K562 (cell line): ENCODE results near the gene IRF3. TPM values are rescaled to one million over a fixed set of nuclear protein-coding genes. Genes with fewer than 3 reads are reported as not detected.

Source experiments
- CLOCK ChIP-seq: fragments of 250-450 bp; sonication (Bioruptor Pico); IDR thresholded peaks from 2 replicates; pipeline ENCODE4 v1.4.0; 2020; ENCODE audit warnings: mild to moderate bottlenecking, moderate library complexity, borderline replicate concordance
- CTCF ChIP-seq, 3 experiments: IDR thresholded peaks in 2 of 3; conservative IDR thresholded peaks in 1 of 3; 2 replicates each; pipeline ENCODE4 v1.5.1; 2011 to 2012; ENCODE audit warnings: low read length in 3 of 3, mild to moderate bottlenecking in 3 of 3, control low read depth in 2 of 3, improper control_type of control experiment in 1 of 3, inconsistent platforms in 1 of 3, low read depth in 1 of 3, mixed read lengths in 1 of 3, moderate library complexity in 1 of 3; ENCODE audit not compliant: insufficient read depth in 2 of 3
- CXXC5 ChIP-seq: fragments of 250-450 bp; sonication (Bioruptor Pico); IDR thresholded peaks from 2 replicates; pipeline ENCODE4 v1.8.0; 2022; ENCODE audit warnings: inconsistent platforms, mild to moderate bottlenecking, moderate library complexity
- FOXJ2 ChIP-seq: fragments of 200-800 bp; sonication (Bioruptor generic); IDR thresholded peaks from 2 replicates; pipeline ENCODE4 v1.6.1; 2016; ENCODE audit warnings: missing genetic modification characterization, missing compliant biosample characterization
- FOXP4 ChIP-seq: sonication (generic); formaldehyde crosslinking; IDR thresholded peaks from 2 replicates; pipeline ENCODE4 v1.8.0; 2022; ENCODE audit warnings: mild to moderate bottlenecking, missing genetic modification reagents, borderline replicate concordance
- HDAC6 ChIP-seq: IDR thresholded peaks from 2 replicates; pipeline ENCODE4 v1.6.1; 2012; ENCODE audit warnings: low read depth, mild to moderate bottlenecking, control low read depth, inconsistent platforms, low read length, moderate library complexity
- HNRNPLL ChIP-seq: fragments of 200-400 bp; formaldehyde crosslinking; IDR thresholded peaks from 2 replicates; pipeline ENCODE4 v1.6.1; 2017; ENCODE audit warnings: low read length, low read depth, mild to moderate bottlenecking; ENCODE audit not compliant: poor library complexity, severe bottlenecking
- KDM2B ChIP-seq: fragments of 250-450 bp; sonication (Bioruptor Pico); IDR thresholded peaks from 2 replicates; pipeline ENCODE4 v1.8.0; 2021; ENCODE audit warnings: mild to moderate bottlenecking, moderate library complexity
- MAFK ChIP-seq: IDR thresholded peaks from 2 replicates; pipeline ENCODE4 v1.6.1; 2011; ENCODE audit warnings: low read length, improper control_type of control experiment
- NFIX ChIP-seq: fragments of 250-450 bp; sonication (Bioruptor Pico); IDR thresholded peaks from 2 replicates; pipeline ENCODE4 v1.4.0; 2020; ENCODE audit warnings: low read depth, mild to moderate bottlenecking, moderate library complexity
- PHF20 ChIP-seq: fragments of 450-650 bp; IDR thresholded peaks from 2 replicates; pipeline ENCODE4 v1.6.1; 2018; ENCODE audit not compliant: partially characterized antibody
- RBM22 ChIP-seq: fragments of 200-400 bp; formaldehyde crosslinking; IDR thresholded peaks from 2 replicates; pipeline ENCODE4 v1.6.1; 2018; ENCODE audit warnings: low read length, low read depth; ENCODE audit not compliant: poor library complexity, severe bottlenecking
- RBM25 ChIP-seq: fragments of 200-400 bp; formaldehyde crosslinking; IDR thresholded peaks from 2 replicates; pipeline ENCODE4 v1.6.1; 2018; ENCODE audit warnings: low read length, low read depth, moderate library complexity; ENCODE audit not compliant: severe bottlenecking
- RBM34 ChIP-seq: fragments of 200-400 bp; formaldehyde crosslinking; IDR thresholded peaks from 2 replicates; pipeline ENCODE4 v1.6.1; 2018; ENCODE audit warnings: low read length, borderline replicate concordance; ENCODE audit not compliant: insufficient read depth
- SNRNP70 ChIP-seq: fragments of 200-400 bp; formaldehyde crosslinking; optimal IDR thresholded peaks from 2 replicates; pipeline ENCODE3; 2017; ENCODE audit warnings: low read depth, low read length
- ZMIZ1 ChIP-seq, 2 experiments: fragments of 150-350 bp in 1 of 2; IDR thresholded peaks; 2 replicates each; pipeline ENCODE4 v1.6.1; 2012 to 2016; ENCODE audit warnings: low read depth in 2 of 2, low read length in 2 of 2, mild to moderate bottlenecking in 1 of 2, moderate library complexity in 1 of 2
- polyA plus RNA-seq, 8 experiments: library from polyadenylated mRNA; depleted of rRNA in 4 of 8; stranded (reverse) in 5 of 8; unstranded in 3 of 8; fragments of >200 nt; fragmentation: Nextera tagmentation in 2 of 8; fragmentation: Illumina TruSeq in 1 of 8; extraction: Ambion mirVana in 2 of 8; extraction: Trizol in 1 of 8; gene quantifications; 2 replicates each; pipeline versions ENCODE4 v1.2.1 to v1.2.3, GENCODE V29; 2011 to 2014; ENCODE audit warnings: inconsistent platforms in 1 of 8, missing spikeins in 1 of 8
- total RNA-seq, 7 experiments: library from RNA; depleted of rRNA in 6 of 7; stranded (reverse); fragments of >200 nt in 6 of 7; fragmentation: Illumina TruSeq in 2 of 7; extraction: Trizol in 2 of 7; gene quantifications; 2 replicates each; pipeline versions ENCODE4 v1.2.1 to v1.2.3, GENCODE V29; 2011 to 2021; ENCODE audit warnings: low replicate concordance in 1 of 7

IRF3 gene
- total and polyA plus RNA-seq, 9 of the 15 experiments (the other 6 are each of a cell fraction or from before 2014, with no cell fraction given) = 7.5 to 145 (median 65.4) TPM

- TF ChIP-seq ZMIZ1 (IDR thresholded peaks at IDR 0.05; ENCODE audit: low read depth in 2 of 2, low read length in 2 of 2) (no peak), SNRNP70 (no peak), HNRNPLL (peak; percentile 62), RBM34 (no peak), RBM22 (peak; percentile 60), NFIX (CRISPR knock-in tag) (no peak), FOXP4 (CRISPR knock-in tag) (0 out of 2 replicates have a peak, but pooled peaks have one; percentile 66), CLOCK (CRISPR knock-in tag) (no peak), RBM25 (no peak), HDAC6 (no peak), KDM2B (no peak), PHF20 (no peak), CXXC5 (peak; percentile 57), MAFK (no peak), FOXJ2 (tag) (no peak), CTCF (IDR thresholded peaks at IDR 0.05 in 2 of 3, conservative IDR thresholded peaks at IDR 0.05 in 1 of 3; ENCODE audit: insufficient read depth in 2 of 3, low read depth in 1 of 3, low read length in 3 of 3) (peak in 2 of 3 experiments; percentile 4 to 11; a peak in 1 of 6 replicates)
These were observed 1.3 kb downstream of the IRF3 start (continued) for GRCh38 chr19:49664171-49665035.
